HEK293 (cell line): ENCODE results near the gene ICOS.

Experiments used
- GLI4 ChIP-seq: fragments of 450-650 bp; formaldehyde crosslinking; IDR thresholded peaks from 2 replicates; pipeline ENCODE4 v1.5.1; 2016; ENCODE audit warnings: missing biosample characterization, missing genetic modification characterization
- TCF7L2 ChIP-seq: IDR thresholded peaks from 2 replicates; pipeline ENCODE4 v1.6.1; 2011; ENCODE audit warnings: low read depth, mild to moderate bottlenecking, inconsistent platforms, low read length, moderate library complexity, borderline replicate concordance
- ZBTB20 ChIP-seq: fragments of 450-650 bp; formaldehyde crosslinking; IDR thresholded peaks from 2 replicates; pipeline ENCODE4 v1.5.1; 2016; ENCODE audit warnings: missing biosample characterization, missing genetic modification characterization
- ZEB2 ChIP-seq: fragments of 450-650 bp; formaldehyde crosslinking; IDR thresholded peaks from 2 replicates; pipeline ENCODE4 v1.5.1; 2016; ENCODE audit warnings: missing biosample characterization, missing genetic modification characterization
- ZNF121 ChIP-seq: fragments of 450-650 bp; formaldehyde crosslinking; IDR thresholded peaks from 2 replicates; pipeline ENCODE4 v1.5.1; 2016; ENCODE audit warnings: missing biosample characterization, missing genetic modification characterization
- ZNF155 ChIP-seq: fragments of 450-650 bp; formaldehyde crosslinking; IDR thresholded peaks from 2 replicates; pipeline ENCODE4 v1.5.1; 2016; ENCODE audit warnings: missing biosample characterization, missing genetic modification characterization
- TF ChIP-seq, protein P1 (sequence below): fragments of 450-650 bp; formaldehyde crosslinking; IDR thresholded peaks from 2 replicates; pipeline ENCODE4 v1.5.1; 2016; ENCODE audit warnings: missing biosample characterization, missing genetic modification characterization
- TF ChIP-seq, protein P2 (sequence below): fragments of 450-650 bp; formaldehyde crosslinking; IDR thresholded peaks from 2 replicates; pipeline ENCODE4 v1.5.1; 2016; ENCODE audit warnings: missing biosample characterization, missing genetic modification characterization
- TF ChIP-seq, protein P3 (sequence below): fragments of 450-650 bp; formaldehyde crosslinking; IDR thresholded peaks from 2 replicates; pipeline ENCODE4 v1.5.1; 2016; ENCODE audit warnings: missing biosample characterization, missing genetic modification characterization
- TF ChIP-seq, protein P4 (sequence below): fragments of 450-650 bp; formaldehyde crosslinking; IDR thresholded peaks from 2 replicates; pipeline ENCODE4 v1.5.1; 2016; ENCODE audit warnings: missing biosample characterization, missing genetic modification characterization
- TF ChIP-seq, protein P5 (sequence below): fragments of 450-650 bp; formaldehyde crosslinking; optimal IDR thresholded peaks from 2 replicates; pipeline ENCODE3; 2016; ENCODE audit warnings: missing biosample characterization, mild to moderate bottlenecking, missing genetic modification characterization

DNA sequence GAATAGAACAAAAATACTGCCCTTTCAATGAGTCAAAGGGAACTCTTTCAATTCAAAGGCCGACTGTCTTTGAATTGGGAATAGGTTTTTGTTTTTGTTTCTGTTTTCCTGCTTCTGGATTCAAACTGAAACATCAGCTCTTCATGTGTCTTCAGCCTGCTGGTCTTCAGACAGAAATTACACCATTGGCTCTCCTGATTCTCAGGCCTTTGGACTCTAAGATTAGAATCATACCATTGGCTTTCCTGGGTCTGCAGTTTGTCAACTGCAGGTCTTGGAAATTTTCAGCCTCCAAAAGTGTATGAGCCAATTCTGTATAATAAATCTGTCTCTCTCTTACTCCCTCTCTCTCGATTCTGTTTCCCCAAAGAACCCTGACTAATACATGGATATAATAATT is 37.9 kb upstream of the ICOS start:
- TF ChIP-seq TCF7L2 = no peak
- TF ChIP-seq, protein P1, sequence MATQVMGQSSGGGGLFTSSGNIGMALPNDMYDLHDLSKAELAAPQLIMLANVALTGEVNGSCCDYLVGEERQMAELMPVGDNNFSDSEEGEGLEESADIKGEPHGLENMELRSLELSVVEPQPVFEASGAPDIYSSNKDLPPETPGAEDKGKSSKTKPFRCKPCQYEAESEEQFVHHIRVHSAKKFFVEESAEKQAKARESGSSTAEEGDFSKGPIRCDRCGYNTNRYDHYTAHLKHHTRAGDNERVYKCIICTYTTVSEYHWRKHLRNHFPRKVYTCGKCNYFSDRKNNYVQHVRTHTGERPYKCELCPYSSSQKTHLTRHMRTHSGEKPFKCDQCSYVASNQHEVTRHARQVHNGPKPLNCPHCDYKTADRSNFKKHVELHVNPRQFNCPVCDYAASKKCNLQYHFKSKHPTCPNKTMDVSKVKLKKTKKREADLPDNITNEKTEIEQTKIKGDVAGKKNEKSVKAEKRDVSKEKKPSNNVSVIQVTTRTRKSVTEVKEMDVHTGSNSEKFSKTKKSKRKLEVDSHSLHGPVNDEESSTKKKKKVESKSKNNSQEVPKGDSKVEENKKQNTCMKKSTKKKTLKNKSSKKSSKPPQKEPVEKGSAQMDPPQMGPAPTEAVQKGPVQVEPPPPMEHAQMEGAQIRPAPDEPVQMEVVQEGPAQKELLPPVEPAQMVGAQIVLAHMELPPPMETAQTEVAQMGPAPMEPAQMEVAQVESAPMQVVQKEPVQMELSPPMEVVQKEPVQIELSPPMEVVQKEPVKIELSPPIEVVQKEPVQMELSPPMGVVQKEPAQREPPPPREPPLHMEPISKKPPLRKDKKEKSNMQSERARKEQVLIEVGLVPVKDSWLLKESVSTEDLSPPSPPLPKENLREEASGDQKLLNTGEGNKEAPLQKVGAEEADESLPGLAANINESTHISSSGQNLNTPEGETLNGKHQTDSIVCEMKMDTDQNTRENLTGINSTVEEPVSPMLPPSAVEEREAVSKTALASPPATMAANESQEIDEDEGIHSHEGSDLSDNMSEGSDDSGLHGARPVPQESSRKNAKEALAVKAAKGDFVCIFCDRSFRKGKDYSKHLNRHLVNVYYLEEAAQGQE = no peak
- TF ChIP-seq, protein P2, sequence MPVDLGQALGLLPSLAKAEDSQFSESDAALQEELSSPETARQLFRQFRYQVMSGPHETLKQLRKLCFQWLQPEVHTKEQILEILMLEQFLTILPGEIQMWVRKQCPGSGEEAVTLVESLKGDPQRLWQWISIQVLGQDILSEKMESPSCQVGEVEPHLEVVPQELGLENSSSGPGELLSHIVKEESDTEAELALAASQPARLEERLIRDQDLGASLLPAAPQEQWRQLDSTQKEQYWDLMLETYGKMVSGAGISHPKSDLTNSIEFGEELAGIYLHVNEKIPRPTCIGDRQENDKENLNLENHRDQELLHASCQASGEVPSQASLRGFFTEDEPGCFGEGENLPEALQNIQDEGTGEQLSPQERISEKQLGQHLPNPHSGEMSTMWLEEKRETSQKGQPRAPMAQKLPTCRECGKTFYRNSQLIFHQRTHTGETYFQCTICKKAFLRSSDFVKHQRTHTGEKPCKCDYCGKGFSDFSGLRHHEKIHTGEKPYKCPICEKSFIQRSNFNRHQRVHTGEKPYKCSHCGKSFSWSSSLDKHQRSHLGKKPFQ (tag by site-specific recombination) = no peak
- TF ChIP-seq, protein P3, sequence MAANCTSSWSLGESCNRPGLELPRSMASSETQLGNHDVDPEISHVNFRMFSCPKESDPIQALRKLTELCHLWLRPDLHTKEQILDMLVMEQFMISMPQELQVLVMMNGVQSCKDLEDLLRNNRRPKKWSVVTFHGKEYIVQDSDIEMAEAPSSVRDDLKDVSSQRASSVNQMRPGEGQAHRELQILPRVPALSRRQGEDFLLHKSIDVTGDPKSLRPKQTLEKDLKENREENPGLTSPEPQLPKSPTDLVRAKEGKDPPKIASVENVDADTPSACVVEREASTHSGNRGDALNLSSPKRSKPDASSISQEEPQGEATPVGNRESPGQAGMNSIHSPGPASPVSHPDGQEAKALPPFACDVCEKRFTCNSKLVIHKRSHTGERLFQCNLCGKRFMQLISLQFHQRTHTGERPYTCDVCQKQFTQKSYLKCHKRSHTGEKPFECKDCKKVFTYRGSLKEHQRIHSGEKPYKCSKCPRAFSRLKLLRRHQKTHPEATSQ (tag by site-specific recombination) = no peak
- TF ChIP-seq, protein P4, sequence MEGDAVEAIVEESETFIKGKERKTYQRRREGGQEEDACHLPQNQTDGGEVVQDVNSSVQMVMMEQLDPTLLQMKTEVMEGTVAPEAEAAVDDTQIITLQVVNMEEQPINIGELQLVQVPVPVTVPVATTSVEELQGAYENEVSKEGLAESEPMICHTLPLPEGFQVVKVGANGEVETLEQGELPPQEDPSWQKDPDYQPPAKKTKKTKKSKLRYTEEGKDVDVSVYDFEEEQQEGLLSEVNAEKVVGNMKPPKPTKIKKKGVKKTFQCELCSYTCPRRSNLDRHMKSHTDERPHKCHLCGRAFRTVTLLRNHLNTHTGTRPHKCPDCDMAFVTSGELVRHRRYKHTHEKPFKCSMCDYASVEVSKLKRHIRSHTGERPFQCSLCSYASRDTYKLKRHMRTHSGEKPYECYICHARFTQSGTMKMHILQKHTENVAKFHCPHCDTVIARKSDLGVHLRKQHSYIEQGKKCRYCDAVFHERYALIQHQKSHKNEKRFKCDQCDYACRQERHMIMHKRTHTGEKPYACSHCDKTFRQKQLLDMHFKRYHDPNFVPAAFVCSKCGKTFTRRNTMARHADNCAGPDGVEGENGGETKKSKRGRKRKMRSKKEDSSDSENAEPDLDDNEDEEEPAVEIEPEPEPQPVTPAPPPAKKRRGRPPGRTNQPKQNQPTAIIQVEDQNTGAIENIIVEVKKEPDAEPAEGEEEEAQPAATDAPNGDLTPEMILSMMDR (tag by site-specific recombination) = no peak
- TF ChIP-seq, protein P5, sequence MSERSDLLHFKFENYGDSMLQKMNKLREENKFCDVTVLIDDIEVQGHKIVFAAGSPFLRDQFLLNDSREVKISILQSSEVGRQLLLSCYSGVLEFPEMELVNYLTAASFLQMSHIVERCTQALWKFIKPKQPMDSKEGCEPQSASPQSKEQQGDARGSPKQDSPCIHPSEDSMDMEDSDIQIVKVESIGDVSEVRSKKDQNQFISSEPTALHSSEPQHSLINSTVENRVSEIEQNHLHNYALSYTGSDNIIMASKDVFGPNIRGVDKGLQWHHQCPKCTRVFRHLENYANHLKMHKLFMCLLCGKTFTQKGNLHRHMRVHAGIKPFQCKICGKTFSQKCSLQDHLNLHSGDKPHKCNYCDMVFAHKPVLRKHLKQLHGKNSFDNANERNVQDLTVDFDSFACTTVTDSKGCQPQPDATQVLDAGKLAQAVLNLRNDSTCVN = no peak
- no peak for TF ChIP-seq ZEB2 (tag by site-specific recombination)
- TF ChIP-seq ZNF155 (tag by site-specific recombination) = no peak
- no peak for TF ChIP-seq ZNF121 (tag by site-specific recombination)
- TF ChIP-seq GLI4 (tag by site-specific recombination) = no peak
- no peak for TF ChIP-seq ZBTB20 (tag by site-specific recombination)
